Calu3 (cell line): ENCODE measurements around the gene RPS28. TPM values are rescaled to one million over a fixed set of nuclear protein-coding genes. Genes with fewer than 3 reads are reported as not detected.
A peak's percentile ranks its signal among the peaks of the same experiment; 100 is the strongest.

Experiments
- BruUV-seq: library from RNA; stranded (reverse); fragments of 400-500 nt; replicated peaks from 2 replicates; lab custom pipeline; 2021; lab: Mats Ljungman, UMichigan
- CTCF ChIA-PET: fragments of 300-600 bp; sonication (Branson Sonifier 250); formaldehyde crosslinking; loops from one replicate; lab custom pipeline; 2022; ENCODE audit warnings: antibody characterized with exemption; lab: Charles Lee
- DNase-seq: peaks from one replicate; pipeline ENCODE4 v3.0.0; 2022
- H3K27ac Mint-ChIP-seq: one replicate; pipeline ENCODE4 v1.8.0; 2022; ENCODE audit warnings: mixed read lengths; ENCODE audit not compliant: unreplicated experiment
- H3K27me3 Mint-ChIP-seq: one replicate; pipeline ENCODE4 v1.8.0; 2022; ENCODE audit warnings: mixed read lengths; ENCODE audit not compliant: unreplicated experiment
- H3K36me3 Mint-ChIP-seq: one replicate; pipeline ENCODE4 v1.8.0; 2022; ENCODE audit warnings: mild to moderate bottlenecking, moderate library complexity, mixed read lengths; ENCODE audit not compliant: insufficient read depth, unreplicated experiment
- H3K4me1 Mint-ChIP-seq: one replicate; pipeline ENCODE4 v1.8.0; 2022; ENCODE audit warnings: mild to moderate bottlenecking, low read depth, mixed read lengths; ENCODE audit not compliant: unreplicated experiment
- H3K4me3 Mint-ChIP-seq: one replicate; pipeline ENCODE4 v1.8.0; 2022; ENCODE audit warnings: mild to moderate bottlenecking, low read depth, moderate library complexity, mixed read lengths; ENCODE audit not compliant: unreplicated experiment
- H3K9me3 Mint-ChIP-seq: one replicate; pipeline ENCODE4 v1.8.0; 2022; ENCODE audit warnings: low read depth, mixed read lengths; ENCODE audit not compliant: unreplicated experiment
- CTCF ChIP-seq: fragments of 200-600 bp; IDR thresholded peaks from one replicate; pipeline ENCODE4 v1.8.0; 2022; ENCODE audit warnings: antibody characterized with exemption; ENCODE audit not compliant: unreplicated experiment
- intact Hi-C: fragments of 100-400 bp; cut with micrococcal nuclease; formaldehyde crosslinking; loops from one replicate; pipeline ENCODE4 v1.10.0; 2022; ENCODE audit not compliant: unreplicated experiment
- total RNA-seq: library from RNA; stranded (reverse); gene quantifications from 2 replicates; pipeline ENCODE4 v1.2.3, GENCODE V29; 2022

RPS28 gene
- total RNA-seq, 1 experiment from 2014 or later, result 565 TPM

GRCh38 chr19:8304841-8305621, 16.3 kb upstream of the RPS28 start:
- Mint-ChIP-seq H3K4me3 (no peak overlapping the region), H3K9me3 (no peaks in the 10 kb centered on the region), H3K27me3 (no peaks in the 10 kb centered on the region), H3K4me1 (peaks cover 15% of the 10 kb centered on the region), H3K27ac (no peak overlapping the region), H3K36me3 (peaks cover 24% of the 10 kb centered on the region)
- no peak for DNase-seq
- CTCF ChIA-PET, result interaction anchor here (0.5 kb wide), 1 partner anchor 127 kb away, joined by 3 read pairs; no protein-coding TSS in a partner anchor
- no peak for TF ChIP-seq CTCF
- no TSS peak for BruUV-seq
- intact Hi-C loops, result no loop called here

DNA sequence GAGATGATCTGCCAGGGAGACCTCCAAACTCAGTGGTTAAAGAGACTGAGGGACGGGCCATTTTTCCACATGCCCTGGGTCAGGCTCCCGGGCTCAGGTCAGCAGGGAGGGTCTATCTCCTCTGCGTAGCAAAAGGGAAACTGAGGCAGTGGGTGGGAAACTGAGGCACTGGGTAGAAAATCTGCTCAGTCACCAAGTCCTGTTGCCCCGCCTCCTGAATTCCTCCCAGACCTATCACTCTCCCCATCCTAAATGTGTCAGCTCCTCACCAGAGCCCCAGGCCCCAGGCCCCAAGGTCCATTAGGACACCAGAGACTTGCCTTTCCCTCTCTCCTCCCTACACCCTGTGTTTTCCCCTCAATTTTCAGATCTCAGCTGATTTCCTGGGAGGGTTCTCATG, 15.5 kb upstream of the RPS28 start:
- CTCF ChIA-PET, result no interaction called here
- Mint-ChIP-seq H3K27me3 (no peaks in the 10 kb centered on the region), H3K9me3 (no peaks in the 10 kb centered on the region), H3K27ac (no peak overlapping the region), H3K4me1 (peaks cover 15% of the 10 kb centered on the region), H3K4me3 (no peak overlapping the region), H3K36me3 (peaks cover 28% of the 10 kb centered on the region)
- BruUV-seq, result no TSS peak
- no peak for DNase-seq
- intact Hi-C loops, result no loop called here
- no peak for TF ChIP-seq CTCF

DNA sequence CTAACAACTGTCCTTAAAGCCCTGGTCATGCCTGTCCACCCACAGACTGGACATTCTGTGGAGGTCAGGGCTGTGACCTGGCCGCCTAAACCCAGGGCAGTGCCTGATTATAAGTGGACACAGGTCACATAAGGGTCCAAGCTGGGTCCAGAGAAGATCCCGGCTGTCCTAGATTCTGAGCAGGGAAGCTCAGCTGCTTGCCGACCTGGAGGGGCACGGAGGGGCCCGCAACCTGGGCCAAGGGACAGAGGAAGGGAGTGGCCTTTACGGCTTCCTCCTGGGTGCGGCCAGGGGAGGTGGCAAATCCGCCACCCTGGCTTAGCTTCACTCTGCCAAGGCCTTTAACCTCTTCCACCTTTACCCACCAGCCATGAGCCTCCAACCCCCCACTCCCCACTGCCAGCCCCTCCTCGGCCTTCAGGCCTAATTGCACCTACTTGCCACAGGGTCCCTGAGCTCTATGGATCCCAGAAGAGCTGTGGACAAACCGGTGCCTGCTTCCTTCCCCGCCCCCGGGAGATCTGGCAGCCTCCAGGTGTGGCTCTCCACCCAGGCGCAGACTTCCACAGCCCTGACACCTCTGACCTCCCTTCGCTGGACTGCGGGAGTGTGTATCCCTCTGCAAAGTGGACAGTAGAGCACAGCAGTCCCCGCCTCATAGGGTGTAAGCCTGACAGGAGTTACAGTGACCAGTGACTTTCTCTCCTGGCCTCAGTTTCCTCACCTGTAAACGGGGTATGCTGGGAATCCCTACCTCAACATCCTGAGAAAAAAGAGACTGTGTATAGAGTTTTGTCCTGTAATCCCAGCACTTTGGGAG, 14.9 kb upstream of the RPS28 start:
- Mint-ChIP-seq H3K4me3 (peak overlapping the region; percentile 95), H3K27ac (no peak overlapping the region), H3K27me3 (no peaks in the 10 kb centered on the region), H3K9me3 (no peaks in the 10 kb centered on the region), H3K4me1 (peaks cover 15% of the 10 kb centered on the region), H3K36me3 (peaks cover 29% of the 10 kb centered on the region)
- BruUV-seq, result no TSS peak
- intact Hi-C loops, result no loop called here
- CTCF ChIA-PET, result no interaction called here
- TF ChIP-seq CTCF, result no peak
- DNase-seq, result no peak

- no peak for TF ChIP-seq CTCF
- H3K36me3 Mint-ChIP-seq, result peaks cover 29% of the 10 kb centered on the region
- peaks cover 15% of the 10 kb centered on the region for H3K4me1 Mint-ChIP-seq
- no peaks in the 10 kb centered on the region for H3K9me3 Mint-ChIP-seq
- no peaks in the 10 kb centered on the region for H3K27me3 Mint-ChIP-seq
- BruUV-seq, result TSS peak; percentile 50
- intact Hi-C loops, result no loop called here
- DNase-seq, result no peak
- H3K27ac Mint-ChIP-seq, result peak overlapping the region; percentile 69
- H3K4me3 Mint-ChIP-seq, result peak overlapping the region; percentile 95
- CTCF ChIA-PET, result no interaction called here
These were observed 13.8 kb upstream of the RPS28 start for GRCh38 chr19:8307400-8307964.
